GM23338 (cell line): ENCODE data around the gene LRRC27. TPM values are rescaled to one million over a fixed set of nuclear protein-coding genes. Genes with fewer than 3 reads are reported as not detected.
A peak's percentile ranks its signal among the peaks of the same experiment; 100 is the strongest.

Experiments used
- ATAC-seq: fragments of 200-7000 bp; cut with Tn5 transposase; 3 replicates; pipeline ENCODE4 v1.9.1; 2020
- DNase-seq: peaks from one replicate; pipeline ENCODE4 v3.0.0-alpha.2; 2015; ENCODE audit warnings: low spot score
- H2AFZ ChIP-seq: fragments of 200-600 bp; sonication (generic); 2 replicates; pipeline ENCODE4 v1.8.0; 2016; ENCODE audit warnings: antibody characterized with exemption, mild to moderate bottlenecking, moderate library complexity
- H3F3A ChIP-seq: fragments of 200-600 bp; sonication (generic); replicated peaks from 2 replicates; pipeline ENCODE4 v1.8.0; 2017; ENCODE audit warnings: antibody characterized with exemption, mixed run types, low read depth
- H3K27ac ChIP-seq: fragments of 200-600 bp; sonication (generic); 2 replicates; pipeline ENCODE4 v1.6.1; 2016; ENCODE audit warnings: low read depth
- H3K27me3 ChIP-seq: fragments of 200-600 bp; sonication (generic); 2 replicates; pipeline ENCODE4 v1.8.0; 2016; ENCODE audit warnings: mild to moderate bottlenecking, mixed run types, moderate library complexity; ENCODE audit not compliant: insufficient read depth
- H3K36me3 ChIP-seq: fragments of 200-600 bp; sonication (generic); 2 replicates; pipeline ENCODE4 v1.8.0; 2016; ENCODE audit warnings: mild to moderate bottlenecking; ENCODE audit not compliant: insufficient read depth
- H3K4me1 ChIP-seq: fragments of 200-600 bp; sonication (generic); 2 replicates; pipeline ENCODE4 v1.8.0; 2016; ENCODE audit warnings: mild to moderate bottlenecking, moderate library complexity; ENCODE audit not compliant: insufficient read depth
- H3K4me2 ChIP-seq: fragments of 200-600 bp; sonication (generic); 2 replicates; pipeline ENCODE4 v1.7.1; 2017; ENCODE audit warnings: mixed run types
- H3K4me3 ChIP-seq: fragments of 200-600 bp; sonication (generic); 2 replicates; pipeline ENCODE4 v1.6.1; 2016; ENCODE audit warnings: mixed run types
- H3K79me2 ChIP-seq: fragments of 200-600 bp; sonication (generic); replicated peaks from 2 replicates; pipeline ENCODE4 v1.8.0; 2017; ENCODE audit warnings: mild to moderate bottlenecking; ENCODE audit not compliant: insufficient read depth
- H3K9me2 ChIP-seq: fragments of 200-600 bp; sonication (generic); 2 replicates; pipeline ENCODE4 v1.8.0; 2017; ENCODE audit not compliant: insufficient read depth
- H4K20me1 ChIP-seq: fragments of 200-600 bp; sonication (generic); replicated peaks from 2 replicates; pipeline ENCODE4 v1.8.0; 2017; ENCODE audit warnings: mild to moderate bottlenecking; ENCODE audit not compliant: insufficient read depth
- H3K27ac Mint-ChIP-seq: 2 replicates; pipeline ENCODE4 v1.8.0; 2020; ENCODE audit warnings: inconsistent platforms, mild to moderate bottlenecking, moderate library complexity, mixed read lengths
- H3K27me3 Mint-ChIP-seq: 3 replicates; pipeline ENCODE4 v1.8.0; 2022; ENCODE audit warnings: low read depth, mild to moderate bottlenecking, moderate library complexity, mixed read lengths, inconsistent platforms; ENCODE audit not compliant: insufficient read depth, poor library complexity
- H3K36me3 Mint-ChIP-seq: 3 replicates; pipeline ENCODE4 v1.8.0; 2021; ENCODE audit warnings: low read depth, mild to moderate bottlenecking, inconsistent platforms, moderate library complexity, mixed read lengths
- H3K4me1 Mint-ChIP-seq: 3 replicates; pipeline ENCODE4 v1.8.0; 2020; ENCODE audit warnings: mild to moderate bottlenecking, inconsistent platforms, mixed read lengths
- H3K4me3 Mint-ChIP-seq: 3 replicates; pipeline ENCODE4 v1.8.0; 2021; ENCODE audit warnings: moderate library complexity, mild to moderate bottlenecking, inconsistent platforms, mixed read lengths
- H3K9me3 Mint-ChIP-seq: 3 replicates; pipeline ENCODE4 v1.8.0; 2020; ENCODE audit warnings: moderate library complexity, mild to moderate bottlenecking, inconsistent platforms, mixed read lengths
- NANOG ChIP-seq: IDR thresholded peaks from 2 replicates; pipeline ENCODE4 v1.6.1; 2016; ENCODE audit warnings: antibody characterized with exemption, borderline replicate concordance
- POLR2AphosphoS5 ChIP-seq: IDR thresholded peaks from 2 replicates; pipeline ENCODE4 v1.6.1; 2016; ENCODE audit warnings: antibody characterized with exemption, low read depth
- ZNF114 ChIP-seq: fragments of 250-450 bp; sonication (Bioruptor Pico); IDR thresholded peaks from 2 replicates; pipeline ENCODE4 v1.5.0; 2020; ENCODE audit warnings: mild to moderate bottlenecking, moderate library complexity
- ZNF331 ChIP-seq: fragments of 250-450 bp; sonication (Bioruptor Pico); IDR thresholded peaks from 2 replicates; pipeline ENCODE4 v1.5.0; 2020; ENCODE audit warnings: low read depth, mild to moderate bottlenecking, moderate library complexity
- polyA plus RNA-seq: library from polyadenylated mRNA; unstranded; fragments of >200 nt; fragmentation: Nextera tagmentation; extraction: Ambion mirVana; gene quantifications from 2 replicates; pipeline ENCODE4 v1.2.1, GENCODE V29; 2016
- total RNA-seq: library from RNA; depleted of rRNA; stranded (reverse); fragments of >200 nt; shearing (Covaris generic); gene quantifications from 2 replicates; pipeline ENCODE4 v1.2.3, GENCODE V29; 2014
- TF ChIP-seq, protein P1 (sequence below): fragments of 250-450 bp; sonication (Bioruptor Pico); IDR thresholded peaks from 2 replicates; pipeline ENCODE4 v1.5.0; 2020; ENCODE audit warnings: mild to moderate bottlenecking, moderate library complexity
- TF ChIP-seq, protein P2 (sequence below), 2 experiments: fragments of 200-600 bp in 1 of 2; sonication (generic) in 1 of 2; conservative IDR thresholded peaks; 2 replicates each; pipeline versions ENCODE4 v1.5.1 to v1.6.1; 2016 to 2017; ENCODE audit warnings: antibody characterized with exemption in 2 of 2, low read depth in 2 of 2, mild to moderate bottlenecking in 2 of 2, moderate library complexity in 1 of 2

The LRRC27 gene
- total and polyA plus RNA-seq, 2 experiments from 2014 or later = 2.9 to 3.5 TPM

DNA sequence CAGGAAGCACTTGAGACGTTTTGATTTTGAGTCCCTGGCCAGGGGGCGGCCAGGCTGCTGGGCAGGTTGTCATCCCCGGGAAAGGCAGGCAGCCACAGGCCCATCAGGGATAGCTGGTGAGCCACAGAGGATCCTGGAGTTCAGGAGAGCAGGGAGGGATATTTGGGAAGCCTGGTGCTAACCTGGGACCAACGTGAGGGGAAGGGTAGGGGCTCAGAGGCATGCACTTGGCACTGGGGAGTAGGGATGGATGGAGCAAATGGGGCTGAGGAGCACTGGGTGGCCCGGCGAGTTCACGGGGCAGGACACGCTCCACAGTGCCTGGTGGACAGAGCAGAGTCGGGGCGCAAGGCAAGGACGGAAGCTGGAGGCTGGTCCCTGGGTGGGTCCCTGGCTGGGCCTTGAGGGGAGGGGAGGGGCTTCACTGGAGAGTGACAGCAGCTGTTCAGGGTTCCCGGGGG is 30.2 kb downstream of the LRRC27 start (continued):
- TF ChIP-seq, protein P1, sequence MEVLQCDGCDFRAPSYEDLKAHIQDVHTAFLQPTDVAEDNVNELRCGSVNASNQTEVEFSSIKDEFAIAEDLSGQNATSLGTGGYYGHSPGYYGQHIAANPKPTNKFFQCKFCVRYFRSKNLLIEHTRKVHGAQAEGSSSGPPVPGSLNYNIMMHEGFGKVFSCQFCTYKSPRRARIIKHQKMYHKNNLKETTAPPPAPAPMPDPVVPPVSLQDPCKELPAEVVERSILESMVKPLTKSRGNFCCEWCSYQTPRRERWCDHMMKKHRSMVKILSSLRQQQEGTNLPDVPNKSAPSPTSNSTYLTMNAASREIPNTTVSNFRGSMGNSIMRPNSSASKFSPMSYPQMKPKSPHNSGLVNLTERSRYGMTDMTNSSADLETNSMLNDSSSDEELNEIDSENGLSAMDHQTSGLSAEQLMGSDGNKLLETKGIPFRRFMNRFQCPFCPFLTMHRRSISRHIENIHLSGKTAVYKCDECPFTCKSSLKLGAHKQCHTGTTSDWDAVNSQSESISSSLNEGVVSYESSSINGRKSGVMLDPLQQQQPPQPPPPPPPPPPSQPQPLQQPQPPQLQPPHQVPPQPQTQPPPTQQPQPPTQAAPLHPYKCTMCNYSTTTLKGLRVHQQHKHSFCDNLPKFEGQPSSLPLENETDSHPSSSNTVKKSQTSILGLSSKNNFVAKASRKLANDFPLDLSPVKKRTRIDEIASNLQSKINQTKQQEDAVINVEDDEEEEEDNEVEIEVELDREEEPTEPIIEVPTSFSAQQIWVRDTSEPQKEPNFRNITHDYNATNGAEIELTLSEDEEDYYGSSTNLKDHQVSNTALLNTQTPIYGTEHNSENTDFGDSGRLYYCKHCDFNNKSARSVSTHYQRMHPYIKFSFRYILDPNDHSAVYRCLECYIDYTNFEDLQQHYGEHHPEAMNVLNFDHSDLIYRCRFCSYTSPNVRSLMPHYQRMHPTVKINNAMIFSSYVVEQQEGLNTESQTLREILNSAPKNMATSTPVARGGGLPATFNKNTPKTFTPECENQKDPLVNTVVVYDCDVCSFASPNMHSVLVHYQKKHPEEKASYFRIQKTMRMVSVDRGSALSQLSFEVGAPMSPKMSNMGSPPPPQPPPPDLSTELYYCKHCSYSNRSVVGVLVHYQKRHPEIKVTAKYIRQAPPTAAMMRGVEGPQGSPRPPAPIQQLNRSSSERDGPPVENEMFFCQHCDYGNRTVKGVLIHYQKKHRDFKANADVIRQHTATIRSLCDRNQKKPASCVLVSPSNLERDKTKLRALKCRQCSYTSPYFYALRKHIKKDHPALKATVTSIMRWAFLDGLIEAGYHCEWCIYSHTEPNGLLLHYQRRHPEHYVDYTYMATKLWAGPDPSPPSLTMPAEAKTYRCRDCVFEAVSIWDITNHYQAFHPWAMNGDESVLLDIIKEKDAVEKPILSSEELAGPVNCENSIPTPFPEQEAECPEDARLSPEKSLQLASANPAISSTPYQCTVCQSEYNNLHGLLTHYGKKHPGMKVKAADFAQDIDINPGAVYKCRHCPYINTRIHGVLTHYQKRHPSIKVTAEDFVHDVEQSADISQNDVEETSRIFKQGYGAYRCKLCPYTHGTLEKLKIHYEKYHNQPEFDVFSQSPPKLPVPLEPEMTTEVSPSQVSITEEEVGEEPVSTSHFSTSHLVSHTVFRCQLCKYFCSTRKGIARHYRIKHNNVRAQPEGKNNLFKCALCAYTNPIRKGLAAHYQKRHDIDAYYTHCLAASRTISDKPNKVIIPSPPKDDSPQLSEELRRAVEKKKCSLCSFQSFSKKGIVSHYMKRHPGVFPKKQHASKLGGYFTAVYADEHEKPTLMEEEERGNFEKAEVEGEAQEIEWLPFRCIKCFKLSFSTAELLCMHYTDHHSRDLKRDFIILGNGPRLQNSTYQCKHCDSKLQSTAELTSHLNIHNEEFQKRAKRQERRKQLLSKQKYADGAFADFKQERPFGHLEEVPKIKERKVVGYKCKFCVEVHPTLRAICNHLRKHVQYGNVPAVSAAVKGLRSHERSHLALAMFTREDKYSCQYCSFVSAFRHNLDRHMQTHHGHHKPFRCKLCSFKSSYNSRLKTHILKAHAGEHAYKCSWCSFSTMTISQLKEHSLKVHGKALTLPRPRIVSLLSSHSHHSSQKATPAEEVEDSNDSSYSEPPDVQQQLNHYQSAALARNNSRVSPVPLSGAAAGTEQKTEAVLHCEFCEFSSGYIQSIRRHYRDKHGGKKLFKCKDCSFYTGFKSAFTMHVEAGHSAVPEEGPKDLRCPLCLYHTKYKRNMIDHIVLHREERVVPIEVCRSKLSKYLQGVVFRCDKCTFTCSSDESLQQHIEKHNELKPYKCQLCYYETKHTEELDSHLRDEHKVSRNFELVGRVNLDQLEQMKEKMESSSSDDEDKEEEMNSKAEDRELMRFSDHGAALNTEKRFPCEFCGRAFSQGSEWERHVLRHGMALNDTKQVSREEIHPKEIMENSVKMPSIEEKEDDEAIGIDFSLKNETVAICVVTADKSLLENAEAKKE (CRISPR knock-in tag) = no peak
- TF ChIP-seq POLR2AphosphoS5 = no peak
- TF ChIP-seq ZNF114 (CRISPR knock-in tag) = no peak
- TF ChIP-seq NANOG = no peak

DNA sequence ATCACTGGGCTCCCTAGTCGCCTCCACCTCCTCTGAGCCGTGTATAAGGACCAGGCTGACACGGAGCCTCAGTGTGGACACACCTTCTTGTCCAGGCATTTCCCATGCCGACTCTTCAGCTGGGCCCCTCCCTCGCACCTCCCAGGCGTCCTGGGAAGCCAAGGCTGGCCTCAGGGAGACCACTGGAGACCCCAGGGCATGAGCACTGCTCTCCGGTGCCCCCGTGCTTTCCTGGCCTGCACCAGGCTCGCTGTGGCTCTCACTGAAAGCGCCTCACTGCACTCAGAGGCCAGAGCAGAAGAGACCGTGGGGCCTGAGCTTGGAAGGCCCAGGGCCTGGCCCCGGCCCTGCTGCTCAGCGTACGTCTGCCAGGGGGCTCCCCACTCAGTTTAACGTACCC is 31.4 kb downstream of the LRRC27 start:
- TF ChIP-seq, protein P2, sequence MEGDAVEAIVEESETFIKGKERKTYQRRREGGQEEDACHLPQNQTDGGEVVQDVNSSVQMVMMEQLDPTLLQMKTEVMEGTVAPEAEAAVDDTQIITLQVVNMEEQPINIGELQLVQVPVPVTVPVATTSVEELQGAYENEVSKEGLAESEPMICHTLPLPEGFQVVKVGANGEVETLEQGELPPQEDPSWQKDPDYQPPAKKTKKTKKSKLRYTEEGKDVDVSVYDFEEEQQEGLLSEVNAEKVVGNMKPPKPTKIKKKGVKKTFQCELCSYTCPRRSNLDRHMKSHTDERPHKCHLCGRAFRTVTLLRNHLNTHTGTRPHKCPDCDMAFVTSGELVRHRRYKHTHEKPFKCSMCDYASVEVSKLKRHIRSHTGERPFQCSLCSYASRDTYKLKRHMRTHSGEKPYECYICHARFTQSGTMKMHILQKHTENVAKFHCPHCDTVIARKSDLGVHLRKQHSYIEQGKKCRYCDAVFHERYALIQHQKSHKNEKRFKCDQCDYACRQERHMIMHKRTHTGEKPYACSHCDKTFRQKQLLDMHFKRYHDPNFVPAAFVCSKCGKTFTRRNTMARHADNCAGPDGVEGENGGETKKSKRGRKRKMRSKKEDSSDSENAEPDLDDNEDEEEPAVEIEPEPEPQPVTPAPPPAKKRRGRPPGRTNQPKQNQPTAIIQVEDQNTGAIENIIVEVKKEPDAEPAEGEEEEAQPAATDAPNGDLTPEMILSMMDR (conservative IDR thresholded peaks at IDR 0.05; ENCODE audit: low read depth in 2 of 2) = peak in 1 of 2 experiments; percentile 42; a peak in 2 of 4 replicates
- no peak for TF ChIP-seq ZNF331
- H3K27ac ChIP-seq = 0 out of 2 replicates have a peak overlapping the region, but pooled peaks have one; percentile 26
- H3K27me3 Mint-ChIP-seq = peaks cover 7% of the 10 kb centered on the region
- H3K27me3 ChIP-seq = no peaks in the 10 kb centered on the region
- H3K4me1 ChIP-seq = no peaks in the 10 kb centered on the region
- H4K20me1 ChIP-seq = no peaks in the 10 kb centered on the region
- no peak overlapping the region for H3K27ac Mint-ChIP-seq
- H3K4me3 ChIP-seq = no peak overlapping the region
- H3K4me1 Mint-ChIP-seq = peaks cover 5% of the 10 kb centered on the region; the same call in 2 of the 3 replicates
- ATAC-seq (peak; percentile 67), DNase-seq (peak; percentile 45)
- H3F3A ChIP-seq = 0 out of 2 replicates have a peak, but pooled peaks cover 3% of the 10 kb centered on the region
- H3K9me2 ChIP-seq = no peaks in the 10 kb centered on the region
- H2AFZ ChIP-seq = no peak overlapping the region
- H3K36me3 Mint-ChIP-seq = no peaks in the 10 kb centered on the region
- H3K36me3 ChIP-seq = no peaks in the 10 kb centered on the region
- H3K4me3 Mint-ChIP-seq = no peak overlapping the region
- H3K9me3 Mint-ChIP-seq = no peaks in the 10 kb centered on the region
- no peak overlapping the region for H3K4me2 ChIP-seq
- no peaks in the 10 kb centered on the region for H3K79me2 ChIP-seq
